Measurements from ENCODE around the gene MIB1. TPM values are rescaled to one million over a fixed set of nuclear protein-coding genes. Genes with fewer than 3 reads are reported as not detected.
A peak's percentile ranks its signal among the peaks of the same experiment; 100 is the strongest.

Gene MIB1
- total RNA-seq, 1 donor, result 71.2 TPM

- DNase-seq (ENCODE audit: low read depth), result no peak
- TF ChIP-seq, protein P1, sequence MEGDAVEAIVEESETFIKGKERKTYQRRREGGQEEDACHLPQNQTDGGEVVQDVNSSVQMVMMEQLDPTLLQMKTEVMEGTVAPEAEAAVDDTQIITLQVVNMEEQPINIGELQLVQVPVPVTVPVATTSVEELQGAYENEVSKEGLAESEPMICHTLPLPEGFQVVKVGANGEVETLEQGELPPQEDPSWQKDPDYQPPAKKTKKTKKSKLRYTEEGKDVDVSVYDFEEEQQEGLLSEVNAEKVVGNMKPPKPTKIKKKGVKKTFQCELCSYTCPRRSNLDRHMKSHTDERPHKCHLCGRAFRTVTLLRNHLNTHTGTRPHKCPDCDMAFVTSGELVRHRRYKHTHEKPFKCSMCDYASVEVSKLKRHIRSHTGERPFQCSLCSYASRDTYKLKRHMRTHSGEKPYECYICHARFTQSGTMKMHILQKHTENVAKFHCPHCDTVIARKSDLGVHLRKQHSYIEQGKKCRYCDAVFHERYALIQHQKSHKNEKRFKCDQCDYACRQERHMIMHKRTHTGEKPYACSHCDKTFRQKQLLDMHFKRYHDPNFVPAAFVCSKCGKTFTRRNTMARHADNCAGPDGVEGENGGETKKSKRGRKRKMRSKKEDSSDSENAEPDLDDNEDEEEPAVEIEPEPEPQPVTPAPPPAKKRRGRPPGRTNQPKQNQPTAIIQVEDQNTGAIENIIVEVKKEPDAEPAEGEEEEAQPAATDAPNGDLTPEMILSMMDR (IDR thresholded peaks at IDR 0.05; ENCODE audit: insufficient read depth, low read depth, low read length), result no peak
- no peak overlapping the region for H3K4me3 ChIP-seq (ENCODE audit: low read depth, low read length)
Measured at GRCh38 chr18:21858544-21858943, 118.0 kb downstream of the MIB1 start.

GRCh38 chr18:21864386-21864785, 123.8 kb downstream of the MIB1 start:
- no peak for DNase-seq (ENCODE audit: low read depth)
- no peak overlapping the region for H3K4me3 ChIP-seq (ENCODE audit: low read depth, low read length)
- TF ChIP-seq, protein P1 (IDR thresholded peaks at IDR 0.05; ENCODE audit: insufficient read depth, low read depth, low read length), result no peak

DNA sequence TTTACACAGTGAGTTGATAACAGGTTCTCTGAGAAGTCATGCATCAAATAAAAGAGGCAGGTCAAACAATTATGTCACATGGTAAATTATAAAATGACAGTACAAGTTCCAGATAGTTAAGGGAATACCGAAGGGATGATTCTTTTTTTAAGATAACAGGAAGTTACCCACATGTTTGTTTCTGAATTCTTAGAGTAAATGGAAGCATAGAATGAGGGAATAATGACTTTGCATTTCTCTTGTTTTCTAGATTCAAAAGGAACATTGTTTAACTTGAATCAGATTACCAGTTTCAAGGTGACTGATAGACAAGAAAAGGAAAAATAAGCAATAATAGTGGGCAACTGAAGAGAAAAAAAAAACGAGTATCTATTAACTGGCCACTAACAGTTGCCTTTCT, 124.5 kb downstream of the MIB1 start:
- no peak for DNase-seq (ENCODE audit: low read depth)
- no peak overlapping the region for H3K4me3 ChIP-seq (ENCODE audit: low read depth, low read length)
- TF ChIP-seq, protein P1 (IDR thresholded peaks at IDR 0.05; ENCODE audit: insufficient read depth, low read depth, low read length), result no peak

DNA sequence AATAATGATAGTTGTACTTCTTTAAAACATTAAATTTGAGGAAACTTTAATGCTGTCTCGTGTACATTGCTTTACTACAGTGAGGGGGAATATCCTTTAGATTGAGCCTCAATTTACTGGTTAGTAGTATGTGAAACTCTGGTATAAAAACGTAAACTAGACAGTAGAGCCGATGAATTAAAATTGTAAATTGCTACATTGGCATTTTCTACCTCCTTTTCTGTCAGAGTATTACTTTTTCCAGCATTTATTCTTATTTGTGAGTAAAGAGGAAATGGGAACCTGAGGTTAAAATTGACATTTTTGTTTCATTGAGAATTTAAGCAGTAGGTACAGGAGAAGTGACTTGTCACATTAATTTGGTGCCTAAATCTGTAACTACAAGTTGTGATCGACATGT, 128.2 kb downstream of the MIB1 start:
- H3K4me3 ChIP-seq (ENCODE audit: low read depth, low read length), result no peak overlapping the region
- no peak for DNase-seq (ENCODE audit: low read depth)
- TF ChIP-seq, protein P1 (IDR thresholded peaks at IDR 0.05; ENCODE audit: insufficient read depth, low read depth, low read length), result no peak

DNA sequence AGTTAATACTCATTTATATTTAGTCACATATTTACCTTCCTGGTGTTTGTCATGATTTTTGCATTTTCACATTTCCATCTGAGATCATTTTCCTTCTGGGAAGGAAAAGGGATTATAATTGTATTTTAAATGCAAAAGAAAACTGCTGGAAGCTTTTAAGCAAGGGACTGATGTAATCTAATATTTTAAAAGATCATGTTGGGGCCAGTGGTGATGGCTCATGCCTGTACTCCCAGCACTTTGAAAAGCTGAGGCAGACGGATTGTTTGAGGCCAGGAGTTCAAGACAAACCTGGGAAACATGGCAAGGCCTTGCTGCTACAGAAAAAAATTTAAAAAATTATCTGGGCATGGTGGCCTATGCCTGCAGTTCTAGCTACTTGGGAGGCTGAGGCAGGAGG, 149.0 kb downstream of the MIB1 start:
- H3K4me3 ChIP-seq (ENCODE audit: low read depth, low read length), result no peak overlapping the region
- TF ChIP-seq, protein P1 (IDR thresholded peaks at IDR 0.05; ENCODE audit: insufficient read depth, low read depth, low read length), result no peak
- DNase-seq (ENCODE audit: low read depth), result no peak

- TF ChIP-seq, protein P1 (IDR thresholded peaks at IDR 0.05; ENCODE audit: insufficient read depth, low read depth, low read length), result no peak
- peak; percentile 66 for DNase-seq (ENCODE audit: low read depth)
Measured at GRCh38 chr18:21894619-21895367, 154.2 kb downstream of the MIB1 start.

More at GRCh38 chr18:21894619-21895367, 154.2 kb downstream of the MIB1 start:
- no peak overlapping the region for H3K4me3 ChIP-seq (ENCODE audit: low read depth, low read length)
